HCT116 (cell line): ENCODE measurements around the gene ABCB1.

Experiments
- CEBPB ChIP-seq: IDR thresholded peaks from 2 replicates; pipeline ENCODE4 v1.6.1; 2012; ENCODE audit warnings: low read depth
- EGR1 ChIP-seq: IDR thresholded peaks from 2 replicates; pipeline ENCODE4 v1.6.1; 2012; ENCODE audit warnings: low read depth
- EZH2 ChIP-seq: fragments of 200-600 bp; sonication (generic); IDR thresholded peaks from 2 replicates; pipeline ENCODE4 v1.6.1; 2017; ENCODE audit warnings: antibody characterized with exemption, mixed run types
- JUND ChIP-seq: IDR thresholded peaks from 2 replicates; pipeline ENCODE4 v1.6.1; 2012
- MAX ChIP-seq: IDR thresholded peaks from 2 replicates; pipeline ENCODE4 v1.6.1; 2012
- POLR2A ChIP-seq: IDR thresholded peaks from 2 replicates; pipeline ENCODE4 v1.7.0; 2011; ENCODE audit warnings: borderline replicate concordance; ENCODE audit not compliant: insufficient read depth, insufficient read length; ENCODE audit errors: extremely low read depth
- POLR2AphosphoS5 ChIP-seq: IDR thresholded peaks from 2 replicates; pipeline ENCODE4 v1.6.1; 2011; ENCODE audit warnings: mild to moderate bottlenecking, low read depth, low read length, moderate library complexity
- RAD21 ChIP-seq: IDR thresholded peaks from 2 replicates; pipeline ENCODE4 v1.6.1; 2012; ENCODE audit warnings: low read depth, mild to moderate bottlenecking
- REST ChIP-seq: IDR thresholded peaks from 2 replicates; pipeline ENCODE4 v1.6.1; 2012; ENCODE audit warnings: low read depth
- SIN3A ChIP-seq: IDR thresholded peaks from 2 replicates; pipeline ENCODE4 v1.6.1; 2012; ENCODE audit warnings: low read depth
- SRF ChIP-seq: IDR thresholded peaks from 2 replicates; pipeline ENCODE4 v1.6.1; 2012; ENCODE audit warnings: low read depth
- YY1 ChIP-seq: IDR thresholded peaks from 2 replicates; pipeline ENCODE4 v1.6.1; 2011; ENCODE audit warnings: low read length, low read depth, moderate library complexity, mild to moderate bottlenecking; ENCODE audit not compliant: insufficient replicate concordance; ENCODE audit errors: extremely low read depth
- ZNF274 ChIP-seq: fragments of 200-500 bp; sonication (Bioruptor generic); IDR thresholded peaks from 2 replicates; pipeline ENCODE4 v1.6.1; 2014; ENCODE audit warnings: mild to moderate bottlenecking, low read depth, low read length, inconsistent platforms
- TF ChIP-seq, protein P1 (sequence below), 3 experiments: fragments of 200-600 bp in 1 of 3; sonication (generic) in 1 of 3; IDR thresholded peaks in 2 of 3; conservative IDR thresholded peaks in 1 of 3; 2 replicates each; pipeline ENCODE4 v1.5.1; 2012 to 2017; ENCODE audit warnings: low read depth in 2 of 3, low read length in 2 of 3, antibody characterized with exemption in 1 of 3, borderline replicate concordance in 1 of 3, control low read depth in 1 of 3, mild to moderate bottlenecking in 1 of 3, mixed read lengths in 1 of 3, mixed run types in 1 of 3, moderate library complexity in 1 of 3; ENCODE audit not compliant: insufficient read depth in 1 of 3

DNA sequence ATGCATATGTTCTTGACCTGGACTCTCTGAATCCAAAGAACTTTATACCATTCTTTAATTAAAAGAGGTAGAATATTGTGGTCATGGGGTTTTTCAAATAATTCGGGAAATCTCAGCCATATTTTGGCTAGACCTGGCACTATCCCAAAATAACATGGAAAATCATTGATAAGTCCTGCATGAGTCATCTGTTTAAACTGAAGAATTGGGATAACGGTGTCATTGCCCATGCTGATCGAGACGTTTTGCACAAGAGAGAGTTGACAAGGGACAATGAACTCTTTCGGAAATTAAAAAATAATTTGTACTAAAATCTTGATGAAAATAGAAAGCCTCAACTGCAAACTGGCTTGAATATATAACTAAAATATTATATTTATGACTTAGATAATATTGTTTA lies 105.3 kb downstream of the ABCB1 start:
- TF ChIP-seq POLR2A = no peak
- TF ChIP-seq, protein P1, sequence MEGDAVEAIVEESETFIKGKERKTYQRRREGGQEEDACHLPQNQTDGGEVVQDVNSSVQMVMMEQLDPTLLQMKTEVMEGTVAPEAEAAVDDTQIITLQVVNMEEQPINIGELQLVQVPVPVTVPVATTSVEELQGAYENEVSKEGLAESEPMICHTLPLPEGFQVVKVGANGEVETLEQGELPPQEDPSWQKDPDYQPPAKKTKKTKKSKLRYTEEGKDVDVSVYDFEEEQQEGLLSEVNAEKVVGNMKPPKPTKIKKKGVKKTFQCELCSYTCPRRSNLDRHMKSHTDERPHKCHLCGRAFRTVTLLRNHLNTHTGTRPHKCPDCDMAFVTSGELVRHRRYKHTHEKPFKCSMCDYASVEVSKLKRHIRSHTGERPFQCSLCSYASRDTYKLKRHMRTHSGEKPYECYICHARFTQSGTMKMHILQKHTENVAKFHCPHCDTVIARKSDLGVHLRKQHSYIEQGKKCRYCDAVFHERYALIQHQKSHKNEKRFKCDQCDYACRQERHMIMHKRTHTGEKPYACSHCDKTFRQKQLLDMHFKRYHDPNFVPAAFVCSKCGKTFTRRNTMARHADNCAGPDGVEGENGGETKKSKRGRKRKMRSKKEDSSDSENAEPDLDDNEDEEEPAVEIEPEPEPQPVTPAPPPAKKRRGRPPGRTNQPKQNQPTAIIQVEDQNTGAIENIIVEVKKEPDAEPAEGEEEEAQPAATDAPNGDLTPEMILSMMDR (IDR thresholded peaks at IDR 0.05 in 2 of 3, conservative IDR thresholded peaks at IDR 0.05 in 1 of 3; ENCODE audit: borderline replicate concordance in 1 of 3, insufficient read depth in 1 of 3, low read depth in 2 of 3, low read length in 2 of 3) = no peak
- TF ChIP-seq SRF = no peak
- no peak for TF ChIP-seq REST
- no peak for TF ChIP-seq EZH2
- TF ChIP-seq CEBPB = no peak
- TF ChIP-seq POLR2AphosphoS5 = no peak
- no peak for TF ChIP-seq EGR1
- TF ChIP-seq SIN3A = no peak
- TF ChIP-seq RAD21 = no peak
- TF ChIP-seq YY1 = no peak
- TF ChIP-seq ZNF274 = no peak
- no peak for TF ChIP-seq MAX
- TF ChIP-seq JUND = no peak
